HEK293 (cell line): ENCODE results near the gene TFAM.

ENCODE experiments used
- AEBP2 ChIP-seq: fragments of 450-650 bp; formaldehyde crosslinking; IDR thresholded peaks from 2 replicates; pipeline ENCODE4 v1.5.1; 2016; ENCODE audit warnings: missing biosample characterization, missing genetic modification characterization, borderline replicate concordance
- BCL11A ChIP-seq: fragments of 450-650 bp; formaldehyde crosslinking; IDR thresholded peaks from 2 replicates; pipeline ENCODE4 v1.5.1; 2016; ENCODE audit warnings: low read depth, missing biosample characterization, missing genetic modification characterization
- BCL11B ChIP-seq: fragments of 450-650 bp; formaldehyde crosslinking; IDR thresholded peaks from 2 replicates; pipeline ENCODE4 v1.5.1; 2016; ENCODE audit warnings: low read depth, missing biosample characterization, missing genetic modification characterization
- HOXC10 ChIP-seq: sonication (generic); formaldehyde crosslinking; IDR thresholded peaks from 2 replicates; pipeline ENCODE4 v1.8.1; 2023; ENCODE audit warnings: mild to moderate bottlenecking, missing genetic modification reagents
- HOXD13 ChIP-seq: sonication (generic); formaldehyde crosslinking; IDR thresholded peaks from 2 replicates; pipeline ENCODE4 v1.8.0; 2022; ENCODE audit warnings: missing genetic modification reagents, borderline replicate concordance
- KLF1 ChIP-seq: fragments of 450-650 bp; formaldehyde crosslinking; IDR thresholded peaks from 2 replicates; pipeline ENCODE4 v1.5.1; 2016; ENCODE audit warnings: missing biosample characterization, missing genetic modification characterization
- KLF7 ChIP-seq: fragments of 450-650 bp; formaldehyde crosslinking; IDR thresholded peaks from 2 replicates; pipeline ENCODE4 v1.5.1; 2016; ENCODE audit warnings: missing biosample characterization, missing genetic modification characterization, borderline replicate concordance
- MYNN ChIP-seq: fragments of 450-650 bp; formaldehyde crosslinking; IDR thresholded peaks from 2 replicates; pipeline ENCODE4 v1.5.1; 2016; ENCODE audit warnings: missing biosample characterization, missing genetic modification characterization, borderline replicate concordance
- OSR2 ChIP-seq: fragments of 450-650 bp; formaldehyde crosslinking; IDR thresholded peaks from 2 replicates; pipeline ENCODE4 v1.5.1; 2016; ENCODE audit warnings: missing biosample characterization, missing genetic modification characterization
- RBAK ChIP-seq: fragments of 450-650 bp; formaldehyde crosslinking; IDR thresholded peaks from 2 replicates; pipeline ENCODE4 v1.5.1; 2016; ENCODE audit warnings: missing biosample characterization, missing genetic modification characterization
- YY2 ChIP-seq: fragments of 450-650 bp; formaldehyde crosslinking; IDR thresholded peaks from 2 replicates; pipeline ENCODE4 v1.5.1; 2016; ENCODE audit warnings: missing biosample characterization, missing genetic modification characterization
- ZFP41 ChIP-seq: fragments of 450-650 bp; formaldehyde crosslinking; IDR thresholded peaks from 2 replicates; pipeline ENCODE4 v1.5.1; 2016; ENCODE audit warnings: missing biosample characterization, missing genetic modification characterization, borderline replicate concordance
- ZFP69B ChIP-seq: fragments of 450-650 bp; formaldehyde crosslinking; IDR thresholded peaks from 2 replicates; pipeline ENCODE4 v1.5.1; 2016; ENCODE audit warnings: missing biosample characterization, missing genetic modification characterization
- ZIC2 ChIP-seq: fragments of 450-650 bp; formaldehyde crosslinking; IDR thresholded peaks from 2 replicates; pipeline ENCODE4 v1.5.1; 2016; ENCODE audit warnings: missing biosample characterization, missing genetic modification characterization
- ZNF112 ChIP-seq: fragments of 450-650 bp; formaldehyde crosslinking; IDR thresholded peaks from 2 replicates; pipeline ENCODE4 v1.5.0; 2017; ENCODE audit warnings: missing biosample characterization, missing genetic modification characterization
- ZNF16 ChIP-seq: fragments of 450-650 bp; formaldehyde crosslinking; IDR thresholded peaks from 2 replicates; pipeline ENCODE4 v1.5.1; 2016; ENCODE audit warnings: low read depth, missing biosample characterization, missing genetic modification characterization
- ZNF211 ChIP-seq: fragments of 450-650 bp; formaldehyde crosslinking; IDR thresholded peaks from 2 replicates; pipeline ENCODE4 v1.5.1; 2016; ENCODE audit warnings: low read depth, missing biosample characterization, missing genetic modification characterization
- ZNF214 ChIP-seq: fragments of 450-650 bp; formaldehyde crosslinking; IDR thresholded peaks from 2 replicates; pipeline ENCODE4 v1.5.1; 2017; ENCODE audit warnings: missing biosample characterization, mild to moderate bottlenecking, missing genetic modification characterization, borderline replicate concordance
- ZNF335 ChIP-seq: fragments of 450-650 bp; formaldehyde crosslinking; conservative IDR thresholded peaks from 2 replicates; pipeline ENCODE4 v1.5.1; 2016; ENCODE audit warnings: missing biosample characterization, missing genetic modification characterization
- ZNF501 ChIP-seq: fragments of 450-650 bp; formaldehyde crosslinking; IDR thresholded peaks from 2 replicates; pipeline ENCODE4 v1.5.1; 2016; ENCODE audit warnings: missing biosample characterization, missing genetic modification characterization
- ZNF514 ChIP-seq: fragments of 450-650 bp; formaldehyde crosslinking; IDR thresholded peaks from 2 replicates; pipeline ENCODE4 v1.5.1; 2016; ENCODE audit warnings: missing biosample characterization, missing genetic modification characterization
- ZNF521 ChIP-seq: fragments of 450-650 bp; formaldehyde crosslinking; IDR thresholded peaks from 2 replicates; pipeline ENCODE4 v1.5.1; 2017; ENCODE audit warnings: missing biosample characterization, mild to moderate bottlenecking, missing genetic modification characterization
- ZNF529 ChIP-seq: fragments of 450-650 bp; formaldehyde crosslinking; IDR thresholded peaks from 2 replicates; pipeline ENCODE4 v1.5.1; 2017; ENCODE audit warnings: missing genetic modification characterization, missing biosample characterization; ENCODE audit not compliant: insufficient replicate concordance
- ZNF548 ChIP-seq: fragments of 450-650 bp; formaldehyde crosslinking; IDR thresholded peaks from 2 replicates; pipeline ENCODE4 v1.5.1; 2016; ENCODE audit warnings: missing biosample characterization, missing genetic modification characterization
- ZNF560 ChIP-seq: fragments of 450-650 bp; formaldehyde crosslinking; IDR thresholded peaks from 2 replicates; pipeline ENCODE4 v1.5.1; 2017; ENCODE audit warnings: missing biosample characterization, missing genetic modification characterization, borderline replicate concordance
- ZNF561 ChIP-seq: fragments of 450-650 bp; IDR thresholded peaks from 2 replicates; pipeline ENCODE4 v1.5.1; 2018; ENCODE audit warnings: missing biosample characterization, missing genetic modification characterization, borderline replicate concordance
- ZNF610 ChIP-seq: fragments of 450-650 bp; formaldehyde crosslinking; IDR thresholded peaks from 2 replicates; pipeline ENCODE4 v1.5.1; 2016; ENCODE audit warnings: missing biosample characterization, missing genetic modification characterization, borderline replicate concordance
- ZNF629 ChIP-seq: fragments of 450-650 bp; formaldehyde crosslinking; IDR thresholded peaks from 2 replicates; pipeline ENCODE4 v1.5.1; 2017; ENCODE audit warnings: missing biosample characterization, missing genetic modification characterization
- ZNF791 ChIP-seq: fragments of 450-650 bp; formaldehyde crosslinking; IDR thresholded peaks from 2 replicates; pipeline ENCODE4 v1.5.1; 2016; ENCODE audit warnings: missing biosample characterization, missing genetic modification characterization
- TF ChIP-seq, protein P1 (sequence below): fragments of 450-650 bp; formaldehyde crosslinking; IDR thresholded peaks from 2 replicates; pipeline ENCODE4 v1.5.1; 2016; ENCODE audit warnings: missing biosample characterization, missing genetic modification characterization
- TF ChIP-seq, protein P2 (sequence below): fragments of 450-650 bp; formaldehyde crosslinking; IDR thresholded peaks from 2 replicates; pipeline ENCODE4 v1.5.1; 2016; ENCODE audit warnings: missing biosample characterization, missing genetic modification characterization
- TF ChIP-seq, protein P3 (sequence below): fragments of 450-650 bp; formaldehyde crosslinking; conservative IDR thresholded peaks from 2 replicates; pipeline ENCODE4 v1.5.1; 2016; ENCODE audit warnings: low read depth, missing biosample characterization, missing genetic modification characterization

Gene TFAM

GRCh38 chr10:58384999-58385783 lies at the start of gene TFAM (continued):
- TF ChIP-seq ZNF335 (tag by site-specific recombination): peak; percentile 74
- no peak for TF ChIP-seq ZNF529 (tag by site-specific recombination)
- peak; percentile 60 for TF ChIP-seq ZNF629 (tag by site-specific recombination)
- TF ChIP-seq ZNF16 (tag by site-specific recombination): no peak
- no peak for TF ChIP-seq ZNF514 (tag by site-specific recombination)
- TF ChIP-seq MYNN: peak; percentile 45; the same call in 1 of the 2 replicates
- TF ChIP-seq ZNF214 (tag by site-specific recombination): no peak
- TF ChIP-seq HOXD13 (CRISPR knock-in tag): no peak
- no peak for TF ChIP-seq ZNF791
- TF ChIP-seq ZNF501: peak; percentile 96
- TF ChIP-seq YY2: no peak
- TF ChIP-seq, protein P1, sequence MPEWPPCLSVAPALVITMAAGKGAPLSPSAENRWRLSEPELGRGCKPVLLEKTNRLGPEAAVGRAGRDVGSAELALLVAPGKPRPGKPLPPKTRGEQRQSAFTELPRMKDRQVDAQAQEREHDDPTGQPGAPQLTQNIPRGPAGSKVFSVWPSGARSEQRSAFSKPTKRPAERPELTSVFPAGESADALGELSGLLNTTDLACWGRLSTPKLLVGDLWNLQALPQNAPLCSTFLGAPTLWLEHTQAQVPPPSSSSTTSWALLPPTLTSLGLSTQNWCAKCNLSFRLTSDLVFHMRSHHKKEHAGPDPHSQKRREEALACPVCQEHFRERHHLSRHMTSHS (tag by site-specific recombination): no peak
- TF ChIP-seq ZNF112 (tag by site-specific recombination): no peak
- TF ChIP-seq, protein P2, sequence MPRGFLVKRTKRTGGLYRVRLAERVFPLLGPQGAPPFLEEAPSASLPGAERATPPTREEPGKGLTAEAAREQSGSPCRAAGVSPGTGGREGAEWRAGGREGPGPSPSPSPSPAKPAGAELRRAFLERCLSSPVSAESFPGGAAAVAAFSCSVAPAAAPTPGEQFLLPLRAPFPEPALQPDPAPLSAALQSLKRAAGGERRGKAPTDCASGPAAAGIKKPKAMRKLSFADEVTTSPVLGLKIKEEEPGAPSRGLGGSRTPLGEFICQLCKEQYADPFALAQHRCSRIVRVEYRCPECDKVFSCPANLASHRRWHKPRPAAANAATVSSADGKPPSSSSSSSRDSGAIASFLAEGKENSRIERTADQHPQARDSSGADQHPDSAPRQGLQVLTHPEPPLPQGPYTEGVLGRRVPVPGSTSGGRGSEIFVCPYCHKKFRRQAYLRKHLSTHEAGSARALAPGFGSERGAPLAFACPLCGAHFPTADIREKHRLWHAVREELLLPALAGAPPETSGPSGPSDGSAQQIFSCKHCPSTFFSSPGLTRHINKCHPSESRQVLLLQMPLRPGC (tag by site-specific recombination): no peak
- TF ChIP-seq ZIC2: peak; percentile 59
- TF ChIP-seq ZNF548 (tag by site-specific recombination): no peak
- 0 out of 2 replicates have a peak, but pooled peaks have one; percentile 27 for TF ChIP-seq HOXC10 (CRISPR knock-in tag)
- TF ChIP-seq KLF1 (tag by site-specific recombination): no peak; the same call in 1 of the 2 replicates
- no peak for TF ChIP-seq AEBP2 (tag by site-specific recombination)
- TF ChIP-seq ZNF561 (tag by site-specific recombination): peak; percentile 35; the same call in 1 of the 2 replicates
- no peak for TF ChIP-seq ZNF560 (tag by site-specific recombination)
- TF ChIP-seq BCL11A (tag by site-specific recombination): 0 out of 2 replicates have a peak, but pooled peaks have one; percentile 17
- TF ChIP-seq BCL11B (tag by site-specific recombination): peak; percentile 51; the same call in 1 of the 2 replicates
- no peak for TF ChIP-seq ZFP41 (tag by site-specific recombination)
- TF ChIP-seq, protein P3, sequence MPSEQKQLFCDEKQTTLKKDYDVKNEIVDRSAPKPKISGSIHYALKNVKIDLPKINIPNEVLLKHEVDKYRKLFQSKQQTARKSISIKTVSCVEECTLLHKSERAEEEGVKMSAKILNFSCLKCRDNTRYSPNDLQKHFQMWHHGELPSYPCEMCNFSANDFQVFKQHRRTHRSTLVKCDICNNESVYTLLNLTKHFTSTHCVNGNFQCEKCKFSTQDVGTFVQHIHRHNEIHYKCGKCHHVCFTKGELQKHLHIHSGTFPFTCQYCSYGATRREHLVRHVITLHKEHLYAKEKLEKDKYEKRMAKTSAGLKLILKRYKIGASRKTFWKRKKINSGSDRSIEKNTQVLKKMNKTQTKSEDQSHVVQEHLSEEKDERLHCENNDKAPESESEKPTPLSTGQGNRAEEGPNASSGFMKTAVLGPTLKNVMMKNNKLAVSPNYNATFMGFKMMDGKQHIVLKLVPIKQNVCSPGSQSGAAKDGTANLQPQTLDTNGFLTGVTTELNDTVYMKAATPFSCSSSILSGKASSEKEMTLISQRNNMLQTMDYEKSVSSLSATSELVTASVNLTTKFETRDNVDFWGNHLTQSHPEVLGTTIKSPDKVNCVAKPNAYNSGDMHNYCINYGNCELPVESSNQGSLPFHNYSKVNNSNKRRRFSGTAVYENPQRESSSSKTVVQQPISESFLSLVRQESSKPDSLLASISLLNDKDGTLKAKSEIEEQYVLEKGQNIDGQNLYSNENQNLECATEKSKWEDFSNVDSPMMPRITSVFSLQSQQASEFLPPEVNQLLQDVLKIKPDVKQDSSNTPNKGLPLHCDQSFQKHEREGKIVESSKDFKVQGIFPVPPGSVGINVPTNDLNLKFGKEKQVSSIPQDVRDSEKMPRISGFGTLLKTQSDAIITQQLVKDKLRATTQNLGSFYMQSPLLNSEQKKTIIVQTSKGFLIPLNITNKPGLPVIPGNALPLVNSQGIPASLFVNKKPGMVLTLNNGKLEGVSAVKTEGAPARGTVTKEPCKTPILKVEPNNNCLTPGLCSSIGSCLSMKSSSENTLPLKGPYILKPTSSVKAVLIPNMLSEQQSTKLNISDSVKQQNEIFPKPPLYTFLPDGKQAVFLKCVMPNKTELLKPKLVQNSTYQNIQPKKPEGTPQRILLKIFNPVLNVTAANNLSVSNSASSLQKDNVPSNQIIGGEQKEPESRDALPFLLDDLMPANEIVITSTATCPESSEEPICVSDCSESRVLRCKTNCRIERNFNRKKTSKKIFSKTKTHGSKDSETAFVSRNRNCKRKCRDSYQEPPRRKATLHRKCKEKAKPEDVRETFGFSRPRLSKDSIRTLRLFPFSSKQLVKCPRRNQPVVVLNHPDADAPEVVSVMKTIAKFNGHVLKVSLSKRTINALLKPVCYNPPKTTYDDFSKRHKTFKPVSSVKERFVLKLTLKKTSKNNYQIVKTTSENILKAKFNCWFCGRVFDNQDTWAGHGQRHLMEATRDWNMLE (tag by site-specific recombination): no peak; the same call in 1 of the 2 replicates
- TF ChIP-seq ZNF521 (tag by site-specific recombination): no peak
- TF ChIP-seq RBAK: no peak
- TF ChIP-seq ZFP69B (tag by site-specific recombination): peak; percentile 22; the same call in 1 of the 2 replicates
- TF ChIP-seq ZNF610 (tag by site-specific recombination): no peak; the same call in none of the 2 replicates
- TF ChIP-seq OSR2 (tag by site-specific recombination): no peak
- TF ChIP-seq KLF7 (tag by site-specific recombination): 0 out of 2 replicates have a peak, but pooled peaks have one; percentile 46
- no peak for TF ChIP-seq ZNF211 (tag by site-specific recombination)
